ENCODE data around the gene RGS6.

Gene RGS6

DNA sequence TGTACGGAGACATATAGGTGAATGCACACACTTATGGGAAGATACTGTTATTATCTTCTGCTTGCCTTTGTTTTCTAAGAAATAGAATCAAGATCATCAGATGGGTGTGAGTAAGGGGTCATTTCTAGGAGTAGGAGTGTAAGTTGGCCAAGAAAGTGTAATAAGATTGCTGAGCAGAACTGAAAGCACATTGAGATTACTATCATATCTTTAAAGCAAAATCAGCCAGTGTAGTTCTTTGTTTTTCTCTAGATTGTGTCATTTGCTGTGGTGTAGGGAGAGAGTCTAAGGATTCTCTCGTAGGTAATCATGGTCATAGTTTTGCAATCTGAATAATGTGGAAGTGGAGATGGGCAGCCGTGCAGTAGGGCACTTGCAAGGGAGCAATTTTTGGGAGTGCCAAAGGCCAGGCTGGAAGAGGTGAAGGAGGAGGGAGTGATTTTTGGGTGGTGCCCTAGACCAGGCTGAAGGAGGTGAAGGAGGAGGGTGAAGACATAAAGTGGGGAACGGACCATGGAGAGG is 131.6 kb downstream of the RGS6 start:
- Histone ChIP-seq H3K36me3 (ENCODE audit: control insufficient read depth, insufficient read depth, low read length) (no peaks in the 10 kb centered on the region), H3K4me1 (ENCODE audit: control insufficient read depth, insufficient read depth, low read length) (peaks cover 3% of the 10 kb centered on the region), H3K27ac (ENCODE audit: low read depth, low read length) (no peak overlapping the region), H3K4me3 (ENCODE audit: low read length) (no peak overlapping the region), H3K9ac (ENCODE audit: low read length) (no peak overlapping the region), H3K27me3 (ENCODE audit: control insufficient read depth, insufficient read depth, low read length) (no peaks in the 10 kb centered on the region)

DNA sequence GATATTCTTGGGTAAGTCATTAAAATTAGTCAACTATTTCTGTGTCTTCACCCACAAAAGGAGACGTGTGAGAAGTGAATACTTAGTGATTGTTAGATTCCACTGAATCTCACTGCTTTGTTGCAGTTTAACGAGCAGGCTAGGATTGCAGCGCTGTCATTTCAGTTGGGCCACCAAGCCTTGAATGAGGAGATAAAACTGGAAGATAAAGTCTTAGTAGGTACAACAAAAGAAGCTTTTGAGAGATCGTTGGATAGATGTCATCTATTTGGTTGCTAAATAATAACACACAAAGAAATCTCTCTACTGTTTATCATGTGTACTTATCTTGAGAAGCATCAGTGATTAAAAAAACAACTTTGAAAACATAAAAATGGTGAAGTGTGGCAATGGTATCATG is 132.3 kb downstream of the RGS6 start:
- no peaks in the 10 kb centered on the region for H3K36me3 ChIP-seq (ENCODE audit: control insufficient read depth, insufficient read depth, low read length)

GRCh38 chr14:72070458-72070857 is 138.2 kb downstream of the RGS6 start:
- no peaks in the 10 kb centered on the region for H3K27me3 ChIP-seq (ENCODE audit: control insufficient read depth, insufficient read depth, low read length)
- H3K9ac ChIP-seq (ENCODE audit: low read length): no peak overlapping the region
- no peaks in the 10 kb centered on the region for H3K4me1 ChIP-seq (ENCODE audit: control insufficient read depth, insufficient read depth, low read length)
- no peaks in the 10 kb centered on the region for H3K36me3 ChIP-seq (ENCODE audit: control insufficient read depth, insufficient read depth, low read length)
- H3K27ac ChIP-seq (ENCODE audit: low read depth, low read length): no peak overlapping the region
- H3K4me3 ChIP-seq (ENCODE audit: low read length): no peak overlapping the region

More for the DNA sequence above, 132.3 kb downstream of the RGS6 start:
- Histone ChIP-seq H3K27ac (ENCODE audit: low read depth, low read length) (no peak overlapping the region), H3K4me1 (ENCODE audit: control insufficient read depth, insufficient read depth, low read length) (peaks cover 3% of the 10 kb centered on the region), H3K27me3 (ENCODE audit: control insufficient read depth, insufficient read depth, low read length) (no peaks in the 10 kb centered on the region), H3K4me3 (ENCODE audit: low read length) (no peak overlapping the region), H3K9ac (ENCODE audit: low read length) (no peak overlapping the region)

- H3K4me3 ChIP-seq (ENCODE audit: low read length): no peak overlapping the region
- no peaks in the 10 kb centered on the region for H3K36me3 ChIP-seq (ENCODE audit: control insufficient read depth, insufficient read depth, low read length)
- no peaks in the 10 kb centered on the region for H3K4me1 ChIP-seq (ENCODE audit: control insufficient read depth, insufficient read depth, low read length)
- no peak overlapping the region for H3K9ac ChIP-seq (ENCODE audit: low read length)
- H3K27ac ChIP-seq (ENCODE audit: low read depth, low read length): no peak overlapping the region
- no peaks in the 10 kb centered on the region for H3K27me3 ChIP-seq (ENCODE audit: control insufficient read depth, insufficient read depth, low read length)
Measured at GRCh38 chr14:72075649-72076334, 143.6 kb downstream of the RGS6 start.

DNA sequence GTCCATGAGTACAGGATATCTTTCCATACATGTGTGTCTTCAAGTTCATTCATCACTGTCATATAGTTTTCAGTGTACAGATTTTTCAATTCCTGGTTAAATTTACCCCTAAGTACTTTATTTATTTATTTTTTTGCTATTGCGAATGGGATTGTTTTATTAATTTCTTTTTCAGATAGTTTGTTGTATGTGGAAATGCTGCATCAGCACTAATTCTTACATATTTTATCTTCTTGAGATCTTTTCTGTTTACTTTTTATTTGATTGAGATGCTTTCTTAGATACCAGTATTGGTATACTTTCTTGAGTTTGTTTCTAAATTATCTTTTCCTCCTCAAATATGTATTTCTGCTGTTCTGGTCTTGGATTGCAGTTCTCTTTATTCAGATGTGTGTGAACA is 148.9 kb downstream of the RGS6 start:
- no peaks in the 10 kb centered on the region for H3K27me3 ChIP-seq (ENCODE audit: control insufficient read depth, insufficient read depth, low read length)
- H3K4me1 ChIP-seq (ENCODE audit: control insufficient read depth, insufficient read depth, low read length): no peaks in the 10 kb centered on the region
- no peak overlapping the region for H3K27ac ChIP-seq (ENCODE audit: low read depth, low read length)
- H3K4me3 ChIP-seq (ENCODE audit: low read length): no peak overlapping the region
- H3K36me3 ChIP-seq (ENCODE audit: control insufficient read depth, insufficient read depth, low read length): no peaks in the 10 kb centered on the region
- H3K9ac ChIP-seq (ENCODE audit: low read length): no peak overlapping the region

- no peak overlapping the region for H3K4me3 ChIP-seq (ENCODE audit: low read length)
- no peaks in the 10 kb centered on the region for H3K4me1 ChIP-seq (ENCODE audit: control insufficient read depth, insufficient read depth, low read length)
- H3K27me3 ChIP-seq (ENCODE audit: control insufficient read depth, insufficient read depth, low read length): no peaks in the 10 kb centered on the region
- H3K9ac ChIP-seq (ENCODE audit: low read length): no peak overlapping the region
- no peak overlapping the region for H3K27ac ChIP-seq (ENCODE audit: low read depth, low read length)
- H3K36me3 ChIP-seq (ENCODE audit: control insufficient read depth, insufficient read depth, low read length): no peaks in the 10 kb centered on the region
Measured at GRCh38 chr14:72084935-72085334, 152.7 kb downstream of the RGS6 start.

DNA sequence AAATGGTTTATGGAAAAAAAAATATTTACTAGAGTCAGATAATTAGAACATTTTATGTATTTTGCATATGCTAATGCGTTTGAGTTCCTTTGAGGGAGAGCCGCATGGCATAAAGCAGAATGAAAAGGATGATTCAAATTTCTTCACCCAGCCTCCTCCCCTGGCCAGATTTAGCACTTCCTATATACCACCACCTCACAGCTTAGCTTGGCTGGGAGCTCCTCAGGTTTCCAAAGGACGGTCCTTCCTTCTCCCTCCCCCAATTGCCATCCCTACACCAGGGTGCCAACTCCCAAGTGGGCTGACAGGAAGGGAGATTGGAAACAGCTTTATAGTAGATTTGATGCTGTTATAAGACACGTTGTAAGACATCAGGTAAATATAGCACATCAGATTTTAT is 157.4 kb downstream of the RGS6 start:
- no peak overlapping the region for H3K9ac ChIP-seq (ENCODE audit: low read length)
- no peaks in the 10 kb centered on the region for H3K36me3 ChIP-seq (ENCODE audit: control insufficient read depth, insufficient read depth, low read length)
- no peak overlapping the region for H3K27ac ChIP-seq (ENCODE audit: low read depth, low read length)
- no peaks in the 10 kb centered on the region for H3K4me1 ChIP-seq (ENCODE audit: control insufficient read depth, insufficient read depth, low read length)
- no peak overlapping the region for H3K4me3 ChIP-seq (ENCODE audit: low read length)
- H3K27me3 ChIP-seq (ENCODE audit: control insufficient read depth, insufficient read depth, low read length): no peaks in the 10 kb centered on the region

GRCh38 chr14:72094844-72095582 is 162.8 kb downstream of the RGS6 start:
- Histone ChIP-seq H3K4me3 (ENCODE audit: low read length) (no peak overlapping the region), H3K9ac (ENCODE audit: low read length) (no peak overlapping the region), H3K36me3 (ENCODE audit: control insufficient read depth, insufficient read depth, low read length) (no peaks in the 10 kb centered on the region), H3K4me1 (ENCODE audit: control insufficient read depth, insufficient read depth, low read length) (no peaks in the 10 kb centered on the region), H3K27me3 (ENCODE audit: control insufficient read depth, insufficient read depth, low read length) (no peaks in the 10 kb centered on the region), H3K27ac (ENCODE audit: low read depth, low read length) (no peak overlapping the region)

- no peaks in the 10 kb centered on the region for H3K27me3 ChIP-seq (ENCODE audit: control insufficient read depth, insufficient read depth, low read length)
- no peaks in the 10 kb centered on the region for H3K36me3 ChIP-seq (ENCODE audit: control insufficient read depth, insufficient read depth, low read length)
- H3K9ac ChIP-seq (ENCODE audit: low read length): no peak overlapping the region
- H3K4me3 ChIP-seq (ENCODE audit: low read length): no peak overlapping the region
- no peak overlapping the region for H3K27ac ChIP-seq (ENCODE audit: low read depth, low read length)
- H3K4me1 ChIP-seq (ENCODE audit: control insufficient read depth, insufficient read depth, low read length): no peaks in the 10 kb centered on the region
Measured at GRCh38 chr14:72097173-72097783, 165.0 kb downstream of the RGS6 start.

- Histone ChIP-seq H3K27me3 (ENCODE audit: control insufficient read depth, insufficient read depth, low read length) (no peaks in the 10 kb centered on the region), H3K4me3 (ENCODE audit: low read length) (no peak overlapping the region), H3K9ac (ENCODE audit: low read length) (no peak overlapping the region), H3K4me1 (ENCODE audit: control insufficient read depth, insufficient read depth, low read length) (no peaks in the 10 kb centered on the region), H3K36me3 (ENCODE audit: control insufficient read depth, insufficient read depth, low read length) (no peaks in the 10 kb centered on the region), H3K27ac (ENCODE audit: low read depth, low read length) (no peak overlapping the region)
Measured at GRCh38 chr14:72098210-72098609, 166.0 kb downstream of the RGS6 start.

DNA sequence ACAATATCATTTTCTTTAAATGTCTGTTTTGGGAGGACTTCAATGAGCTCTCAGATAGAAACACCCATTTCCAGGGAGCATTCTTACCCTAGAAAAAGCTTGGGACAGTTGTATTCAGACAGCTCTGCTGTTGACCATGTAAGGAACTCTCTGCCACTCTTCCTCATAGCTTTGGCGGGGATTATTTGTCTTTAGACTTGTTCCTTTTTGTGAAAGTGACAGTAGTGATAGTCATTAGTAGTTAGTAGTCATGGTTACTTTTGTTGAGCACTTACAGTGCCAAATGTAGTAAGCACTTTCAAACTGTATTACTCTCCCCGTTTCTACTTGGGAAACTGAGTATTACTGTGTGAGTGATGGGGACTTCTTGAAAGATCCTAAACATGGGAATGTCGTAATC is 167.3 kb downstream of the RGS6 start:
- Histone ChIP-seq H3K36me3 (ENCODE audit: control insufficient read depth, insufficient read depth, low read length) (no peaks in the 10 kb centered on the region), H3K27me3 (ENCODE audit: control insufficient read depth, insufficient read depth, low read length) (no peaks in the 10 kb centered on the region), H3K4me1 (ENCODE audit: control insufficient read depth, insufficient read depth, low read length) (no peaks in the 10 kb centered on the region), H3K9ac (ENCODE audit: low read length) (no peak overlapping the region), H3K4me3 (ENCODE audit: low read length) (no peak overlapping the region), H3K27ac (ENCODE audit: low read depth, low read length) (no peak overlapping the region)

GRCh38 chr14:72104011-72104613 is 171.9 kb downstream of the RGS6 start:
- no peaks in the 10 kb centered on the region for H3K36me3 ChIP-seq (ENCODE audit: control insufficient read depth, insufficient read depth, low read length)
- no peak overlapping the region for H3K4me3 ChIP-seq (ENCODE audit: low read length)
- H3K4me1 ChIP-seq (ENCODE audit: control insufficient read depth, insufficient read depth, low read length): no peaks in the 10 kb centered on the region
- H3K9ac ChIP-seq (ENCODE audit: low read length): no peak overlapping the region
- H3K27me3 ChIP-seq (ENCODE audit: control insufficient read depth, insufficient read depth, low read length): no peaks in the 10 kb centered on the region
- H3K27ac ChIP-seq (ENCODE audit: low read depth, low read length): no peak overlapping the region
